Calu3 (cell line): ENCODE results near the gene SLC10A1. TPM values are rescaled to one million over a fixed set of nuclear protein-coding genes. Genes with fewer than 3 reads are reported as not detected.

Source experiments
- BruUV-seq: library from RNA; stranded (reverse); fragments of 400-500 nt; replicated peaks from 2 replicates; lab custom pipeline; 2021; lab: Mats Ljungman, UMichigan
- CTCF ChIA-PET: fragments of 300-600 bp; sonication (Branson Sonifier 250); formaldehyde crosslinking; loops from one replicate; lab custom pipeline; 2022; ENCODE audit warnings: antibody characterized with exemption; lab: Charles Lee
- DNase-seq: peaks from one replicate; pipeline ENCODE4 v3.0.0; 2022
- H3K27ac Mint-ChIP-seq: one replicate; pipeline ENCODE4 v1.8.0; 2022; ENCODE audit warnings: mixed read lengths; ENCODE audit not compliant: unreplicated experiment
- H3K27me3 Mint-ChIP-seq: one replicate; pipeline ENCODE4 v1.8.0; 2022; ENCODE audit warnings: mixed read lengths; ENCODE audit not compliant: unreplicated experiment
- H3K36me3 Mint-ChIP-seq: one replicate; pipeline ENCODE4 v1.8.0; 2022; ENCODE audit warnings: mild to moderate bottlenecking, moderate library complexity, mixed read lengths; ENCODE audit not compliant: insufficient read depth, unreplicated experiment
- H3K4me1 Mint-ChIP-seq: one replicate; pipeline ENCODE4 v1.8.0; 2022; ENCODE audit warnings: mild to moderate bottlenecking, low read depth, mixed read lengths; ENCODE audit not compliant: unreplicated experiment
- H3K4me3 Mint-ChIP-seq: one replicate; pipeline ENCODE4 v1.8.0; 2022; ENCODE audit warnings: mild to moderate bottlenecking, low read depth, moderate library complexity, mixed read lengths; ENCODE audit not compliant: unreplicated experiment
- H3K9me3 Mint-ChIP-seq: one replicate; pipeline ENCODE4 v1.8.0; 2022; ENCODE audit warnings: low read depth, mixed read lengths; ENCODE audit not compliant: unreplicated experiment
- intact Hi-C: fragments of 100-400 bp; cut with micrococcal nuclease; formaldehyde crosslinking; loops from one replicate; pipeline ENCODE4 v1.10.0; 2022; ENCODE audit not compliant: unreplicated experiment
- total RNA-seq: library from RNA; stranded (reverse); gene quantifications from 2 replicates; pipeline ENCODE4 v1.2.3, GENCODE V29; 2022
- TF ChIP-seq, protein P1 (sequence below): fragments of 200-600 bp; IDR thresholded peaks from one replicate; pipeline ENCODE4 v1.8.0; 2022; ENCODE audit warnings: antibody characterized with exemption; ENCODE audit not compliant: unreplicated experiment

Gene SLC10A1
- total RNA-seq, 1 experiment from 2014 or later = not detected

- BruUV-seq = no TSS peak
- Mint-ChIP-seq H3K4me1 (no peaks in the 10 kb centered on the region), H3K4me3 (no peak overlapping the region), H3K36me3 (no peaks in the 10 kb centered on the region), H3K27me3 (no peaks in the 10 kb centered on the region), H3K9me3 (no peaks in the 10 kb centered on the region), H3K27ac (no peak overlapping the region)
- intact Hi-C loops = no loop called here
- TF ChIP-seq, protein P1, sequence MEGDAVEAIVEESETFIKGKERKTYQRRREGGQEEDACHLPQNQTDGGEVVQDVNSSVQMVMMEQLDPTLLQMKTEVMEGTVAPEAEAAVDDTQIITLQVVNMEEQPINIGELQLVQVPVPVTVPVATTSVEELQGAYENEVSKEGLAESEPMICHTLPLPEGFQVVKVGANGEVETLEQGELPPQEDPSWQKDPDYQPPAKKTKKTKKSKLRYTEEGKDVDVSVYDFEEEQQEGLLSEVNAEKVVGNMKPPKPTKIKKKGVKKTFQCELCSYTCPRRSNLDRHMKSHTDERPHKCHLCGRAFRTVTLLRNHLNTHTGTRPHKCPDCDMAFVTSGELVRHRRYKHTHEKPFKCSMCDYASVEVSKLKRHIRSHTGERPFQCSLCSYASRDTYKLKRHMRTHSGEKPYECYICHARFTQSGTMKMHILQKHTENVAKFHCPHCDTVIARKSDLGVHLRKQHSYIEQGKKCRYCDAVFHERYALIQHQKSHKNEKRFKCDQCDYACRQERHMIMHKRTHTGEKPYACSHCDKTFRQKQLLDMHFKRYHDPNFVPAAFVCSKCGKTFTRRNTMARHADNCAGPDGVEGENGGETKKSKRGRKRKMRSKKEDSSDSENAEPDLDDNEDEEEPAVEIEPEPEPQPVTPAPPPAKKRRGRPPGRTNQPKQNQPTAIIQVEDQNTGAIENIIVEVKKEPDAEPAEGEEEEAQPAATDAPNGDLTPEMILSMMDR = no peak
- no peak for DNase-seq
- CTCF ChIA-PET = no interaction called here
Measured at GRCh38 chr14:69828879-69829278, 31.8 kb upstream of the SLC10A1 start.

GRCh38 chr14:69828354-69828753 lies 31.3 kb upstream of the SLC10A1 start:
- intact Hi-C loops = no loop called here
- no peak overlapping the region for H3K4me3 Mint-ChIP-seq
- BruUV-seq = no TSS peak

DNA sequence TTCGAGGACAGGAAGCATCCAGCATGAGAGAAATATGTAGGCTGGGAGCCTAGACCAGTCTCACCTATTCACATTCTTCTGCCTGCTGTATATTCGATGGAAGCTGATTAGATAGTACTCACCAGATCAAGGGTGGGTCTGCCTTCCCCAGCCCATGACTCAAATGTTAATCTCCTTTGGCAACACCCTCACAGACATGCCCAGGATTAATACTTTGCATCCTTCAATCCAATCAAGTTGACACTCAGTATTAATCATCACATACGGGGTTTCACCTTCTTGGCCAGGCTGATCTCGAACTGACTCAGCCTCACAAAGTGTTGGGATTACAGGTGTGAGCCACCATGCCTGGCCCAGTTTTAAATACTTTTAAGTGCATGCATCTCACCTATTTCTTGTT lies 30.5 kb upstream of the SLC10A1 start:
- Mint-ChIP-seq H3K4me3 (no peak overlapping the region), H3K4me1 (no peaks in the 10 kb centered on the region), H3K27me3 (no peaks in the 10 kb centered on the region), H3K27ac (no peak overlapping the region), H3K9me3 (no peaks in the 10 kb centered on the region), H3K36me3 (no peaks in the 10 kb centered on the region)
- no TSS peak for BruUV-seq
- no peak for DNase-seq
- CTCF ChIA-PET = no interaction called here
- TF ChIP-seq, protein P1 = no peak
- intact Hi-C loops = no loop called here

More at GRCh38 chr14:69828354-69828753, 31.3 kb upstream of the SLC10A1 start:
- no peak for DNase-seq
- CTCF ChIA-PET = no interaction called here
- Mint-ChIP-seq H3K36me3 (no peaks in the 10 kb centered on the region), H3K27me3 (no peaks in the 10 kb centered on the region), H3K9me3 (no peaks in the 10 kb centered on the region), H3K4me1 (no peaks in the 10 kb centered on the region), H3K27ac (no peak overlapping the region)
- TF ChIP-seq, protein P1 = no peak

GRCh38 chr14:69822456-69822855 lies 25.4 kb upstream of the SLC10A1 start:
- H3K27ac Mint-ChIP-seq = no peak overlapping the region
- CTCF ChIA-PET = no interaction called here
- H3K9me3 Mint-ChIP-seq = no peaks in the 10 kb centered on the region
- DNase-seq = no peak
- no peaks in the 10 kb centered on the region for H3K27me3 Mint-ChIP-seq
- TF ChIP-seq, protein P1 = no peak
- intact Hi-C loops = no loop called here
- H3K4me1 Mint-ChIP-seq = peaks cover 10% of the 10 kb centered on the region
- no peak overlapping the region for H3K4me3 Mint-ChIP-seq
- H3K36me3 Mint-ChIP-seq = no peaks in the 10 kb centered on the region
- no TSS peak for BruUV-seq
